Activated T-helper 17 cell treated with anti-CD3 and anti-CD28 coated beads, Interleukin-2, amount 50 U/mL, for 72 hours (primary cell): ENCODE results near the gene CHAD. TPM values are rescaled to one million over a fixed set of nuclear protein-coding genes. Genes with fewer than 3 reads are reported as not detected.
"Not testable (repeated sequence)": the region's sequence is repeated elsewhere in the genome, so short reads cannot be mapped to it uniquely, and the experiment has no call there.

ENCODE experiments used
- ATAC-seq: fragments of 150-1000 bp; cut with Tn5 transposase; replicated peaks from 2 replicates; pipeline ENCODE4 v1.10.0; 2021; ENCODE audit warnings: mild to moderate bottlenecking, moderate library complexity
- H3K27ac Mint-ChIP-seq: one replicate; pipeline ENCODE4 v1.8.0; 2022; ENCODE audit warnings: mixed read lengths
- H3K27me3 Mint-ChIP-seq: one replicate; pipeline ENCODE4 v1.8.0; 2022; ENCODE audit warnings: mixed read lengths
- H3K36me3 Mint-ChIP-seq: one replicate; pipeline ENCODE4 v1.8.0; 2022; ENCODE audit warnings: low read depth, mild to moderate bottlenecking, mixed read lengths
- H3K4me1 Mint-ChIP-seq: one replicate; pipeline ENCODE4 v1.8.0; 2022; ENCODE audit warnings: mixed read lengths
- H3K4me3 Mint-ChIP-seq: one replicate; pipeline ENCODE4 v1.8.0; 2022; ENCODE audit warnings: mild to moderate bottlenecking, mixed read lengths
- H3K9me3 Mint-ChIP-seq: one replicate; pipeline ENCODE4 v1.8.0; 2022; ENCODE audit warnings: mixed read lengths
- total RNA-seq, 2 donors: library from RNA; stranded (reverse); gene quantifications; one replicate each; pipeline ENCODE4 v1.2.3, GENCODE V29; 2022

Gene CHAD
- total RNA-seq, 2 donors from 2014 or later: not detected

- H3K27me3 Mint-ChIP-seq: no peaks in the 10 kb centered on the region
- H3K36me3 Mint-ChIP-seq: no peaks in the 10 kb centered on the region
- peak overlapping the region; percentile 79 for H3K27ac Mint-ChIP-seq
- H3K4me3 Mint-ChIP-seq: peak overlapping the region; percentile 84
- H3K4me1 Mint-ChIP-seq: peaks cover 13% of the 10 kb centered on the region
- no peak for ATAC-seq
- H3K9me3 Mint-ChIP-seq: no peaks in the 10 kb centered on the region
These were observed 43.5 kb downstream of the CHAD start for GRCh38 chr17:50424996-50425681.

DNA sequence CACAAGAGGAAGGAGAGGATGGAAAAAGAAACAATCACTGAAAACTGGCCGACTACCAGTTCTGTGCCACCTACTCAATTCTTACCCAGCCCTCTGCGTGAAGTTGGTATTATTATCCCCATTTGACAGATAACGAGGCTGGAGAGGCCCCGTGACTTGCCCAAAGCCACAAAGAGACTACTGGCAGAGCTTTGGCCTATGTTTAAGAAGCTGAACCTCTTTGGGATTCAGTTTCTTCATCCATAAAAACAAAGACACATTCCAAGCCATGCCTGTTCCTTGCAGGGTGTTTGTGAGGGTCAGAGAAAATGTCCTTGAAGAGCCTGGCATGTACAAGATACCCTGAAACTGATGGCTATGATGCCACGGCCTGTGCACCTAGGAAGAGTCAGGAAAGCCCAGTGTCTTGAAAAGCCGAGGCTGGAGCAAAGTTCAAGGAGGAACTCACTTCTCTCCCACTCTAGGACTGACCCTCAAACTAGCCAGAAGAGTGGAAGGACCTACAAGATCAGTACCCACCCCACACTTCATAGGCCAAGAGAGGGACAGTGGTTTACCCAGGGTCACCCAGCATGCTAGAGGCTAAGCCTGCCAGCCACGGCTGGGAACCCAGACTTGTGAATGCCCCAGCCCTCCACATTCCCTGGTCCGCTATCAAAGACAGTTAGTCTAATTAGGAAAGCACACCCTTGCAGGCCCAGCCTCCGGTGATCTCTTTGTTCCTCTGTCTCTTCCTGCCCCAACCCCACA lies 44.3 kb downstream of the CHAD start:
- Mint-ChIP-seq H3K27ac (no peak overlapping the region), H3K4me3 (no peak overlapping the region), H3K9me3 (no peaks in the 10 kb centered on the region), H3K27me3 (no peaks in the 10 kb centered on the region), H3K4me1 (peaks cover 14% of the 10 kb centered on the region), H3K36me3 (no peaks in the 10 kb centered on the region)
- ATAC-seq: no peak

- Mint-ChIP-seq H3K4me1 (peaks cover 22% of the 10 kb centered on the region), H3K4me3 (no peak overlapping the region), H3K36me3 (no peaks in the 10 kb centered on the region), H3K27me3 (no peaks in the 10 kb centered on the region), H3K9me3 (peaks cover 6% of the 10 kb centered on the region), H3K27ac (no peak overlapping the region)
- no peak for ATAC-seq
These were observed 45.0 kb downstream of the CHAD start for GRCh38 chr17:50423553-50424159.

- no peak for ATAC-seq
- H3K9me3 Mint-ChIP-seq: peaks cover 6% of the 10 kb centered on the region
- H3K27me3 Mint-ChIP-seq: no peaks in the 10 kb centered on the region
- H3K4me1 Mint-ChIP-seq: peaks cover 22% of the 10 kb centered on the region
- H3K4me3 Mint-ChIP-seq: no peak overlapping the region
- H3K27ac Mint-ChIP-seq: no peak overlapping the region
- H3K36me3 Mint-ChIP-seq: no peaks in the 10 kb centered on the region
These were observed 45.9 kb downstream of the CHAD start for GRCh38 chr17:50422738-50423137.

GRCh38 chr17:50421308-50422051 lies 47.2 kb downstream of the CHAD start:
- Mint-ChIP-seq H3K36me3 (no peaks in the 10 kb centered on the region), H3K4me3 (peak overlapping the region; percentile 82), H3K9me3 (peaks cover 6% of the 10 kb centered on the region), H3K27me3 (no peaks in the 10 kb centered on the region), H3K4me1 (peaks cover 14% of the 10 kb centered on the region), H3K27ac (peak overlapping the region; percentile 90)
- ATAC-seq: peak; percentile 48

- ATAC-seq: no peak
- peak overlapping the region; percentile 82 for H3K4me3 Mint-ChIP-seq
- peaks cover 6% of the 10 kb centered on the region for H3K9me3 Mint-ChIP-seq
- peaks cover 14% of the 10 kb centered on the region for H3K4me1 Mint-ChIP-seq
- H3K27me3 Mint-ChIP-seq: no peaks in the 10 kb centered on the region
- H3K36me3 Mint-ChIP-seq: no peaks in the 10 kb centered on the region
- H3K27ac Mint-ChIP-seq: peak overlapping the region; percentile 90
These were observed 48.1 kb downstream of the CHAD start for GRCh38 chr17:50420419-50421112.

DNA sequence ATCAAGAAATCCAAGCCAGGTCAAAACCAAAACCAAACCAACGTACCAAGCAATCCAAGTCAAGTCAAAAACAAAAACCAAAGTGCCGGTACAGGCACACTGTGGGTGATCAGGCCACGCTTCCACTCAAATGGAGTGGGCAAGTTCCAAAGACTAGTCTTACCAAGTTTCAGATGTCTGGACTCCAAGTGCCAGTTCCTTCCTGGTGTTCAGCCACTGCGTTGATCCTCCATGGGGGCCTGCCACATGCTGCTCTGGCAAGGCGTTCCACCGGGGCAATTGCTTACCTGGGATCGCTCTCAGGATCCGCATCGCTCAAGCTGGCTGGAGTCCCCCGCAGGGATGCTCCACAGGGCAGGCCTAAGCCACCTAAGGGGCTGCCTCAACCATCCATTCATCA lies 49.1 kb downstream of the CHAD start:
- not testable (repeated sequence) for H3K27ac Mint-ChIP-seq, H3K9me3 Mint-ChIP-seq, H3K27me3 Mint-ChIP-seq, ATAC-seq, H3K36me3 Mint-ChIP-seq
- Mint-ChIP-seq H3K4me3 (peak overlapping the region; percentile 82), H3K4me1 (peaks cover 14% of the 10 kb centered on the region)

DNA sequence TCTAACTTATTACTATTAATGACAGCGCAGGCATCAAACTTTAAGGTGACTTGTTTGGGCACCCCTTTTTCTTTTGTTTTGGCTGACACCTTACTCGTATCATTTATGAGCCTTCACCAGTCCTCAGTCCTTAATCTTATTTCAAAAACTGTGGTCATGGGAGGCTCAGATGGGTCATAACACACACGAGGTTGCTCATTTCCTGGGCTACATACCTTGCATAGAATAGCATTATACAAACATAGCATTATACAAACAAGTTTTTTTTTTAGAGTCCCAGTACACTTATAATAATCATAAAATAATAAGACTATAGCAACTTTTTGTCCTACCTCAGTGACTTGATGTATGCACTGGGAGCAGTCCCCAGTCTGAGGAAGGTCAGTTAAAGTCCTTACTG lies 53.9 kb downstream of the CHAD start:
- peaks cover 9% of the 10 kb centered on the region for H3K4me1 Mint-ChIP-seq
- H3K27ac Mint-ChIP-seq: no peak overlapping the region
- no peak overlapping the region for H3K4me3 Mint-ChIP-seq
- H3K27me3 Mint-ChIP-seq: no peaks in the 10 kb centered on the region
- no peaks in the 10 kb centered on the region for H3K36me3 Mint-ChIP-seq
- no peak for ATAC-seq
- H3K9me3 Mint-ChIP-seq: peaks cover 6% of the 10 kb centered on the region

Other genes with a start within 250 kb of the CHAD start
- gene TMEM92, start 194.4 kb downstream of the CHAD start, total RNA-seq: under 1 TPM in 1 of 2 donors, not detected in 1; 0.16 TPM
- 10 to 100 TPM; 38.5 to 95.1 TPM for gene XYLT2, start 122.8 kb downstream of the CHAD start, total RNA-seq
- 100 to 1,000 TPM in 1 of 2 donors, 10 to 100 TPM in 1; 63.3 to 109 TPM for gene MRPL27, start 95.7 kb downstream of the CHAD start, total RNA-seq
- 10 to 100 TPM; 20.8 to 48.7 TPM for gene EME1, start 95.7 kb downstream of the CHAD start, total RNA-seq
- 100 to 1,000 TPM in 1 of 2 donors, 10 to 100 TPM in 1; 37.1 to 101 TPM for gene LRRC59, start 71.4 kb downstream of the CHAD start, total RNA-seq
- 10 to 100 TPM; 12.4 to 13.6 TPM for gene ACSF2, start 42.7 kb downstream of the CHAD start, total RNA-seq
- gene RSAD1, start 10.0 kb upstream of the CHAD start, total RNA-seq: 10 to 100 TPM; 21.3 to 29.5 TPM
- gene MYCBPAP, start 39.6 kb upstream of the CHAD start, total RNA-seq: 1 to 10 TPM; 2.1 to 3.2 TPM
- gene EPN3, start 63.9 kb upstream of the CHAD start, total RNA-seq: not detected
- 10 to 100 TPM in 1 of 2 donors, 1 to 10 TPM in 1; 9.1 to 12.7 TPM for gene SPATA20, start 78.3 kb upstream of the CHAD start, total RNA-seq
- under 1 TPM in 1 of 2 donors, not detected in 1; 0.11 TPM for gene CACNA1G, start 91.8 kb upstream of the CHAD start, total RNA-seq
- under 1 TPM in 1 of 2 donors, not detected in 1; 0.40 TPM for gene ABCC3, start 166.0 kb upstream of the CHAD start, total RNA-seq
- gene ANKRD40, start 239.0 kb upstream of the CHAD start, total RNA-seq: 10 to 100 TPM; 13.0 to 29.9 TPM